Caki2 (cell line): ENCODE results near the gene NCAPD2. TPM values are rescaled to one million over a fixed set of nuclear protein-coding genes. Genes with fewer than 3 reads are reported as not detected.
A peak's percentile ranks its signal among the peaks of the same experiment; 100 is the strongest.
"Not testable (repeated sequence)": the region's sequence is repeated elsewhere in the genome, so short reads cannot be mapped to it uniquely, and the experiment has no call there.

Experiments
- DNase-seq: peaks from one replicate; pipeline ENCODE4 v3.0.0-alpha.2; 2015; ENCODE audit warnings: low read depth
- in situ Hi-C: cut with HindIII; loops from 2 replicates; pipeline ENCODE4 v1.10.0; 2016; ENCODE audit warnings: low sequenced_read_pairs, low pct_unique_long_range_greater_than_20kb, mixed read lengths
- total RNA-seq: library from RNA; depleted of rRNA; stranded (reverse); fragments of >200 nt; shearing (Covaris generic); gene quantifications from 2 replicates; pipeline ENCODE4 v1.2.3, GENCODE V29; 2014; ENCODE audit warnings: low replicate concordance

NCAPD2 gene
- total RNA-seq, 1 experiment from 2014 or later, result 97.5 TPM

DNA sequence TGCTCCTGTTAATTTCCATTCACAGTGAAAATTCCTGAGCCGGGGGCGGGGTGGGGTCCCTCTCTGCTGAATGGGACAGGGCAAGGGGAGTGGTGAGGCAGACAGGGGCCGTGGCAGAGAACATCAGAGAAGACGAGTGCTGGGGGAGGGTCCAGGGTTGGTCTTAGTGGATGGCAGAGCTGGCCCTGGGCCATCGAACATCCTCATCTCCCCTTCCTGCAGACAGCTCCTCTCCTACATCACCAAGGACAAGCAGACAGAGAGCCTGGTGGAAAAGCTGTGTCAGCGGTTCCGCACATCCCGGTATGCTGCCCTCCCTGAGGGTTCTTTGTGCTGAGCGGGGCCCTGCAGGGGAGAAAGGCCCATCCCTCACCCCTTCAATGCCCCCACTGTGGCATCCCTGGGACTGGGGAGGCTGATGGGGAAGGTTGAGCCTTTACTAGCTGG is 35.4 kb downstream of the NCAPD2 start:
- in situ Hi-C loops, result no loop called here
- no peak for DNase-seq

DNA sequence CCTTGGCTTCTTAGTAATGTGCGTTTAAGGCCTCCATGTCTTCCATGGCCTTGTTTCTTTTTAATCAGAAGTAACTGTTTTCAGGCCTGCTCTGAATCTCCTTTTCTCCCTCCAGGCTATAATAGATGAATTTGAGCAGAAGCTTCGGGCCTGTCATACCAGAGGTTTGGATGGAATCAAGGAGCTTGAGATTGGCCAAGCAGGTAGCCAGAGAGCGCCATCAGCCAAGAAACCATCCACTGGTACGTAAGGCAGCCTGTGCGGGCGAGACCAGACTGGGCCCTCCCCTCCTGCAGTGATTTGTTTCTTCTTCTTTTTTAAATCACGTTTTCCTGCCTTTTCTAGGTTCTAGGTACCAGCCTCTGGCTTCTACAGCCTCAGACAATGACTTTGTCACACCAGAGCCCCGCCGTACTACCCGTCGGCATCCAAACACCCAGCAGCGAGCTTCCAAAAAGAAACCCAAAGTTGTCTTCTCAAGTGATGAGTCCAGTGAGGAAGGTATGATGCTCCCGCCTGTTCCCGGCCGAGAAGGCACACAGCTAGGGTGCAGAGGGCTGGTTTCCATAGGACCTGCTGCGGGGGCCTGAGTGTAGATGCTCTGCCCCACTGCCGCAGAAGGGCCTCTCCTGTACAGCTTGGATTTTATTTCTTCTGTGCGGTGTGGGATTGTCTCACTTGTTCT is 36.8 kb downstream of the NCAPD2 start:
- in situ Hi-C loops, result no loop called here
- DNase-seq, result no peak

DNA sequence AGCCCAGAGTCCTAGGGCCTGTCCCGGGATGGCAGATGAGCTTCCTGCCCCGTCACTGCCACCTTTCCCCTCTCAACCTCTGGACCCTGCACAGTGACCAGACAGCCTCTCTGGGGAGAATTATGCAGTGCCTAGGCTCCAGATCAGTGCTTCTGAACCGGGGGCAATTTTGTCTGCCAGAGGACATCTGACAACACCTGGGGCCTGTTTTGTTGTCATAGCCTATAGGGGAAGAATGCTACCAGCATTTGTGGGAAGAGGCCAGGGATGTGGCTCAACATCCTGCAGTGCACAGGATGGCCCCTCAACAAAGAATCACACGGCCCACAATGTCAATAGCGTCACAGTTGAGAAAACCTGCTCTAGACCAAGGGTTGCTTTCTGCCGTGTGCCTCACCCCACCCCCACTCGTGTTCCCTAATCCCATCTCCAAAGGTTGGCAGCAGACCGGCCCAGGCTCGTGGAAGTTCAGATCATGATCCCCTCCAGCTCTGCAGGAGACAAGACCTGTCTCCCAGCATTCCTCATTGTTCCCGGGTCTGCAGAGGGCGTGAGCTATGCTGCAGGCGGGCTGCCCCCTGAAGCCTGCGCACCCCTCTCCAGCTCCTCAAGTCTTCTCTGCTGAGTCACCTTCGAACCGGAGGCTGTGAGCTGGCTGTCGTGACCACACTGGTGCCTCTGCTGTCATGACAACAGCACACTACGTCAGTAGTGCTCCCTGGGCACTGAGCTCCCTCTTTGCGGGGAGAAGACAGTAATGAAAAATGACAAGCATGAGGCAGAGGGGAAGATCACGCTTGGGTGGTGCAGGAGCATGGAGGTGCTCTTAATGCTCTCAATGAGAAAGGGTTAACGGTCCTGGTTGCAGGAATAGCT is 38.4 kb downstream of the NCAPD2 start:
- peak; percentile 99 for DNase-seq
- in situ Hi-C loops, result no loop called here

DNA sequence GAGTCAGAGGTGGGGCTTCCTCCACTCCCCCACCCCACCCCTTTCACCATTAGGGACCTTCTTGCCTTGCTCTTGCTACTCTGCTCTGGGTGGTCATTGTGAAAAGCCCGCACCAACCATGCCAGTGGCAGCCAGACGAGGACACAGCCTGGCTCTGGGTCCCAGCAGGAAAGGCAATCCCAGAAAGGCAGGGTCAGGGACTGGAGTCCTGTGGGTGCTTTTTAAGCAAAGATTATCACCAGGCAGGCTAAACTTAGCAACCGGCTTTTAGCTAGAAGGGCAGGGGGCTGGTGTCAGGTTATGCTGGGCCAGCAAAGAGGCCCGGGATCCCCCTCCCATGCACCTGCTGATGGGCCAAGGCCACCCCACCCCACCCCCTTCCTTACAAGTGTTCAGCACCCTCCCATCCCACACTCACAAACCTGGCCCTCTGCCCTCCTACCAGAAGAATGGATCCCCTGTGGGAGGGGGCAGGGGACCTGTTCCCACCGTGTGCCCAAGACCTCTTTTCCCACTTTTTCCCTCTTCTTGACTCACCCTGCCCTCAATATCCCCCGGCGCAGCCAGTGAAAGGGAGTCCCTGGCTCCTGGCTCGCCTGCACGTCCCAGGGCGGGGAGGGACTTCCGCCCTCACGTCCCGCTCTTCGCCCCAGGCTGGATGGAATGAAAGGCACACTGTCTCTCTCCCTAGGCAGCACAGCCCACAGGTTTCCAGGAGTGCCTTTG is 39.2 kb downstream of the NCAPD2 start:
- in situ Hi-C loops, result no loop called here
- peak; percentile 91 for DNase-seq

DNA sequence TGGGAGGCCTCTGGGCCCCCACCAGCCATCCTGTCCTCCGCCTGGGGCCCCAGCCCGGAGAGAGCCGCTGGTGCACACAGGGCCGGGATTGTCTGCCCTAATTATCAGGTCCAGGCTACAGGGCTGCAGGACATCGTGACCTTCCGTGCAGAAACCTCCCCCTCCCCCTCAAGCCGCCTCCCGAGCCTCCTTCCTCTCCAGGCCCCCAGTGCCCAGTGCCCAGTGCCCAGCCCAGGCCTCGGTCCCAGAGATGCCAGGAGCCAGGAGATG is 39.7 kb downstream of the NCAPD2 start:
- in situ Hi-C loops, result no loop called here
- no peak for DNase-seq

DNA sequence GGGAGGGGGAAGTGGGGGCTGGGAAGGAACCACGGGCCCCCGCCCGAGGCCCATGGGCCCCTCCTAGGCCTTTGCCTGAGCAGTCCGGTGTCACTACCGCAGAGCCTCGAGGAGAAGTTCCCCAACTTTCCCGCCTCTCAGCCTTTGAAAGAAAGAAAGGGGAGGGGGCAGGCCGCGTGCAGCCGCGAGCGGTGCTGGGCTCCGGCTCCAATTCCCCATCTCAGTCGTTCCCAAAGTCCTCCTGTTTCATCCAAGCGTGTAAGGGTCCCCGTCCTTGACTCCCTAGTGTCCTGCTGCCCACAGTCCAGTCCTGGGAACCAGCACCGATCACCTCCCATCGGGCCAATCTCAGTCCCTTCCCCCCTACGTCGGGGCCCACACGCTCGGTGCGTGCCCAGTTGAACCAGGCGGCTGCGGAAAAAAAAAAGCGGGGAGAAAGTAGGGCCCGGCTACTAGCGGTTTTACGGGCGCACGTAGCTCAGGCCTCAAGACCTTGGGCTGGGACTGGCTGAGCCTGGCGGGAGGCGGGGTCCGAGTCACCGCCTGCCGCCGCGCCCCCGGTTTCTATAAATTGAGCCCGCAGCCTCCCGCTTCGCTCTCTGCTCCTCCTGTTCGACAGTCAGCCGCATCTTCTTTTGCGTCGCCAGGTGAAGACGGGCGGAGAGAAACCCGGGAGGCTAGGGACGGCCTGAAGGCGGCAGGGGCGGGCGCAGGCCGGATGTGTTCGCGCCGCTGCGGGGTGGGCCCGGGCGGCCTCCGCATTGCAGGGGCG is 40.2 kb downstream of the NCAPD2 start, which contains the start of gene GAPDH:
GAPDH (plus strand) TSS at position 595 of the 772 bp plus-strand sequence. CDS start 316 bp downstream, outside the sequence.
- in situ Hi-C loops, result no loop called here
- peak; percentile 99 for DNase-seq

DNA sequence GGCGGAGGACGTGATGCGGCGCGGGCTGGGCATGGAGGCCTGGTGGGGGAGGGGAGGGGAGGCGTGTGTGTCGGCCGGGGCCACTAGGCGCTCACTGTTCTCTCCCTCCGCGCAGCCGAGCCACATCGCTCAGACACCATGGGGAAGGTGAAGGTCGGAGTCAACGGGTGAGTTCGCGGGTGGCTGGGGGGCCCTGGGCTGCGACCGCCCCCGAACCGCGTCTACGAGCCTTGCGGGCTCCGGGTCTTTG is 40.7 kb downstream of the NCAPD2 start:
- in situ Hi-C loops, result no loop called here
- no peak for DNase-seq

DNA sequence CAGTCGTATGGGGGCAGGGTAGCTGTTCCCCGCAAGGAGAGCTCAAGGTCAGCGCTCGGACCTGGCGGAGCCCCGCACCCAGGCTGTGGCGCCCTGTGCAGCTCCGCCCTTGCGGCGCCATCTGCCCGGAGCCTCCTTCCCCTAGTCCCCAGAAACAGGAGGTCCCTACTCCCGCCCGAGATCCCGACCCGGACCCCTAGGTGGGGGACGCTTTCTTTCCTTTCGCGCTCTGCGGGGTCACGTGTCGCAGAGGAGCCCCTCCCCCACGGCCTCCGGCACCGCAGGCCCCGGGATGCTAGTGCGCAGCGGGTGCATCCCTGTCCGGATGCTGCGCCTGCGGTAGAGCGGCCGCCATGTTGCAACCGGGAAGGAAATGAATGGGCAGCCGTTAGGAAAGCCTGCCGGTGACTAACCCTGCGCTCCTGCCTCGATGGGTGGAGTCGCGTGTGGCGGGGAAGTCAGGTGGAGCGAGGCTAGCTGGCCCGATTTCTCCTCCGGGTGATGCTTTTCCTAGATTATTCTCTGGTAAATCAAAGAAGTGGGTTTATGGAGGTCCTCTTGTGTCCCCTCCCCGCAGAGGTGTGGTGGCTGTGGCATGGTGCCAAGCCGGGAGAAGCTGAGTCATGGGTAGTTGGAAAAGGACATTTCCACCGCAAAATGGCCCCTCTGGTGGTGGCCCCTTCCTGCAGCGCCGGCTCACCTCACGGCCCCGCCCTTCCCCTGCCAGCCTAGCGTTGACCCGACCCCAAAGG is 41.2 kb downstream of the NCAPD2 start:
- in situ Hi-C loops, result no loop called here
- peak; percentile 65 for DNase-seq

DNA sequence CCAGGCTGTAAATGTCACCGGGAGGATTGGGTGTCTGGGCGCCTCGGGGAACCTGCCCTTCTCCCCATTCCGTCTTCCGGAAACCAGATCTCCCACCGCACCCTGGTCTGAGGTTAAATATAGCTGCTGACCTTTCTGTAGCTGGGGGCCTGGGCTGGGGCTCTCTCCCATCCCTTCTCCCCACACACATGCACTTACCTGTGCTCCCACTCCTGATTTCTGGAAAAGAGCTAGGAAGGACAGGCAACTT is 41.7 kb downstream of the NCAPD2 start:
- in situ Hi-C loops, result no loop called here
- DNase-seq, result no peak

DNA sequence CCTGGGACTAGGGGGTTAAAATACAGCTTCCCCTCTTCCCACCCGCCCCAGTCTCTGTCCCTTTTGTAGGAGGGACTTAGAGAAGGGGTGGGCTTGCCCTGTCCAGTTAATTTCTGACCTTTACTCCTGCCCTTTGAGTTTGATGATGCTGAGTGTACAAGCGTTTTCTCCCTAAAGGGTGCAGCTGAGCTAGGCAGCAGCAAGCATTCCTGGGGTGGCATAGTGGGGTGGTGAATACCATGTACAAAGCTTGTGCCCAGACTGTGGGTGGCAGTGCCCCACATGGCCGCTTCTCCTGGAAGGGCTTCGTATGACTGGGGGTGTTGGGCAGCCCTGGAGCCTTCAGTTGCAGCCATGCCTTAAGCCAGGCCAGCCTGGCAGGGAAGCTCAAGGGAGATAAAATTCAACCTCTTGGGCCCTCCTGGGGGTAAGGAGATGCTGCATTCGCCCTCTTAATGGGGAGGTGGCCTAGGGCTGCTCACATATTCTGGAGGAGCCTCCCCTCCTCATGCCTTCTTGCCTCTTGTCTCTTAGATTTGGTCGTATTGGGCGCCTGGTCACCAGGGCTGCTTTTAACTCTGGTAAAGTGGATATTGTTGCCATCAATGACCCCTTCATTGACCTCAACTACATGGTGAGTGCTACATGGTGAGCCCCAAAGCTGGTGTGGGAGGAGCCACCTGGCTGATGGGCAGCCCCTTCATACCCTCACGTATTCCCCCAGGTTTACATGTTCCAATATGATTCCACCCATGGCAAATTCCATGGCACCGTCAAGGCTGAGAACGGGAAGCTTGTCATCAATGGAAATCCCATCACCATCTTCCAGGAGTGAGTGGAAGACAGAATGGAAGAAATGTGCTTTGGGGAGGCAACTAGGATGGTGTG is 42.3 kb downstream of the NCAPD2 start:
- peak; percentile 35 for DNase-seq
- in situ Hi-C loops, result no loop called here

DNA sequence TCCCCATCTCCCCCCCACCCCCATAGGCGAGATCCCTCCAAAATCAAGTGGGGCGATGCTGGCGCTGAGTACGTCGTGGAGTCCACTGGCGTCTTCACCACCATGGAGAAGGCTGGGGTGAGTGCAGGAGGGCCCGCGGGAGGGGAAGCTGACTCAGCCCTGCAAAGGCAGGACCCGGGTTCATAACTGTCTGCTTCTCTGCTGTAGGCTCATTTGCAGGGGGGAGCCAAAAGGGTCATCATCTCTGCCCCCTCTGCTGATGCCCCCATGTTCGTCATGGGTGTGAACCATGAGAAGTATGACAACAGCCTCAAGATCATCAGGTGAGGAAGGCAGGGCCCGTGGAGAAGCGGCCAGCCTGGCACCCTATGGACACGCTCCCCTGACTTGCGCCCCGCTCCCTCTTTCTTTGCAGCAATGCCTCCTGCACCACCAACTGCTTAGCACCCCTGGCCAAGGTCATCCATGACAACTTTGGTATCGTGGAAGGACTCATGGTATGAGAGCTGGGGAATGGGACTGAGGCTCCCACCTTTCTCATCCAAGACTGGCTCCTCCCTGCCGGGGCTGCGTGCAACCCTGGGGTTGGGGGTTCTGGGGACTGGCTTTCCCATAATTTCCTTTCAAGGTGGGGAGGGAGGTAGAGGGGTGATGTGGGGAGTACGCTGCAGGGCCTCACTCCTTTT is 43.1 kb downstream of the NCAPD2 start:
- DNase-seq, result peak; percentile 33
- in situ Hi-C loops, result no loop called here

DNA sequence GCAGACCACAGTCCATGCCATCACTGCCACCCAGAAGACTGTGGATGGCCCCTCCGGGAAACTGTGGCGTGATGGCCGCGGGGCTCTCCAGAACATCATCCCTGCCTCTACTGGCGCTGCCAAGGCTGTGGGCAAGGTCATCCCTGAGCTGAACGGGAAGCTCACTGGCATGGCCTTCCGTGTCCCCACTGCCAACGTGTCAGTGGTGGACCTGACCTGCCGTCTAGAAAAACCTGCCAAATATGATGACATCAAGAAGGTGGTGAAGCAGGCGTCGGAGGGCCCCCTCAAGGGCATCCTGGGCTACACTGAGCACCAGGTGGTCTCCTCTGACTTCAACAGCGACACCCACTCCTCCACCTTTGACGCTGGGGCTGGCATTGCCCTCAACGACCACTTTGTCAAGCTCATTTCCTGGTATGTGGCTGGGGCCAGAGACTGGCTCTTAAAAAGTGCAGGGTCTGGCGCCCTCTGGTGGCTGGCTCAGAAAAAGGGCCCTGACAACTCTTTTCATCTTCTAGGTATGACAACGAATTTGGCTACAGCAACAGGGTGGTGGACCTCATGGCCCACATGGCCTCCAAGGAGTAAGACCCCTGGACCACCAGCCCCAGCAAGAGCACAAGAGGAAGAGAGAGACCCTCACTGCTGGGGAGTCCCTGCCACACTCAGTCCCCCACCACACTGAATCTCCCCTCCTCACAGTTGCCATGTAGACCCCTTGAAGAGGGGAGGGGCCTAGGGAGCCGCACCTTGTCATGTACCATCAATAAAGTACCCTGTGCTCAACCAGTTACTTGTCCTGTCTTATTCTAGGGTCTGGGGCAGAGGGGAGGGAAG is 43.9 kb downstream of the NCAPD2 start:
- DNase-seq, result peak; percentile 75
- in situ Hi-C loops, result not testable (repeated sequence)

DNA sequence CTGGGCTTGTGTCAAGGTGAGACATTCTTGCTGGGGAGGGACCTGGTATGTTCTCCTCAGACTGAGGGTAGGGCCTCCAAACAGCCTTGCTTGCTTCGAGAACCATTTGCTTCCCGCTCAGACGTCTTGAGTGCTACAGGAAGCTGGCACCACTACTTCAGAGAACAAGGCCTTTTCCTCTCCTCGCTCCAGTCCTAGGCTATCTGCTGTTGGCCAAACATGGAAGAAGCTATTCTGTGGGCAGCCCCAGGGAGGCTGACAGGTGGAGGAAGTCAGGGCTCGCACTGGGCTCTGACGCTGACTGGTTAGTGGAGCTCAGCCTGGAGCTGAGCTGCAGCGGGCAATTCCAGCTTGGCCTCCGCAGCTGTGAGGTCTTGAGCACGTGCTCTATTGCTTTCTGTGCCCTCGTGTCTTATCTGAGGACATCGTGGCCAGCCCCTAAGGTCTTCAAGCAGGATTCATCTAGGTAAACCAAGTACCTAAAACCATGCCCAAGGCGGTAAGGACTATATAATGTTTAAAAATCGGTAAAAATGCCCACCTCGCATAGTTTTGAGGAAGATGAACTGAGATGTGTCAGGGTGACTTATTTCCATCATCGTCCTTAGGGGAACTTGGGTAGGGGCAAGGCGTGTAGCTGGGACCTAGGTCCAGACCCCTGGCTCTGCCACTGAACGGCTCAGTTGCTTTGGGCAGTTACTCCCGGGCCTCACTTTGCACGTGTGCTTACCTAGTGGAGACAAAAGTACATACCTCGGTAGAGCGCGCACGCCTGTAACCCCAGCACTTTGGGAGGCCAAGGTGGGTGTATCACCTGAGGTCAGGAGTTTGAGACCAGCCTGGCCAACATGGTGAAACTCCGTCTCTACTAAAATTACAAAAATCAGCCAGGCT is 44.8 kb downstream of the NCAPD2 start:
- in situ Hi-C loops, result no loop called here
- peak; percentile 71 for DNase-seq

DNA sequence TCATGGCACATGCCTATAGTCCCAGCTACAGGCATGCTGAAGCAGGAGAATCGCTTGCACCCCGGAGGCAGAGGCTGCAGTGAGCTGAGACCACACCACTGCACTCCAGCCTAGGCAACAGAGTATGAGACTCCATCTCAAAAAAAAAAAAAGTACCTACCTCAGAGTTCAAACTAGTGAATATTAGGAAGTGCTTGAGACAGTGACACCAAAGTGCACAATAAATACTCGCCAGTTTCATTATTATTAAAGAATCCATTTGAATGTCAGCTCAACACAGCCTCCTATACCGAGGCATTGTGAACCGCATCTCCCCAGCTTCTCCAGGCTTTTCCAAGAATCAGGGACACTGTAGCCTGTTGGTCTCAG is 45.4 kb downstream of the NCAPD2 start:
- peak; percentile 31 for DNase-seq

DNA sequence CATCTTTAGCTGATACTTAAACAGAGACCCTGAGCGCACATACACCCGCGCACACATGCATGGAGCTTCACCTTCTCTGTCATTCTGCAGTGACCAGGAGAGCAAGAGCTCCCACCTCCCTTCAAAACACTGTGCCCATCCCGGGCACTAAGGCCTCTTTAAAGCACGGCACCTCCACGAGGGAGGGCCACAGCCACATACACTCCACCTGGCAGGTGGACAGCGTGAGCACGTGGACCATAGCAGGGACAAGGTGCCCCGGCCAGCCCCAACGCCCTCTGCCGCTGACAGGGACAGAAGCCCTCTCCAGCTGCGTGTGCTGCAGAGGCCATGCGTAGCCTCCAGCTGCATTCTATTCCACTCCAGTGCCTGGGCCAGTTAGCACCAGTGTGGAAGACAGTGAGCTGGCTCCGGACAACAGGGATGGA is 45.8 kb downstream of the NCAPD2 start:
- in situ Hi-C loops, result no loop called here
- DNase-seq, result no peak

More for the DNA sequence above, 45.4 kb downstream of the NCAPD2 start:
- in situ Hi-C loops, result no loop called here
